Stimulated activated CD4-positive, alpha-beta T cell treated with anti-CD3 and anti-CD28 coated beads, Interleukin-15, amount 100 ng/mL, for 1 hour (primary cell): ENCODE measurements around the gene OR2T5.
"Not testable (repeated sequence)": the region's sequence is repeated elsewhere in the genome, so short reads cannot be mapped to it uniquely, and the experiment has no call there.

Experiments used
- DNase-seq, 2 donors: peaks; one replicate each; pipeline ENCODE4 v3.0.0-alpha.2; 2020; ENCODE audit warnings: low read depth in 1 of 2, low spot score in 1 of 2

OR2T5 gene

DNA sequence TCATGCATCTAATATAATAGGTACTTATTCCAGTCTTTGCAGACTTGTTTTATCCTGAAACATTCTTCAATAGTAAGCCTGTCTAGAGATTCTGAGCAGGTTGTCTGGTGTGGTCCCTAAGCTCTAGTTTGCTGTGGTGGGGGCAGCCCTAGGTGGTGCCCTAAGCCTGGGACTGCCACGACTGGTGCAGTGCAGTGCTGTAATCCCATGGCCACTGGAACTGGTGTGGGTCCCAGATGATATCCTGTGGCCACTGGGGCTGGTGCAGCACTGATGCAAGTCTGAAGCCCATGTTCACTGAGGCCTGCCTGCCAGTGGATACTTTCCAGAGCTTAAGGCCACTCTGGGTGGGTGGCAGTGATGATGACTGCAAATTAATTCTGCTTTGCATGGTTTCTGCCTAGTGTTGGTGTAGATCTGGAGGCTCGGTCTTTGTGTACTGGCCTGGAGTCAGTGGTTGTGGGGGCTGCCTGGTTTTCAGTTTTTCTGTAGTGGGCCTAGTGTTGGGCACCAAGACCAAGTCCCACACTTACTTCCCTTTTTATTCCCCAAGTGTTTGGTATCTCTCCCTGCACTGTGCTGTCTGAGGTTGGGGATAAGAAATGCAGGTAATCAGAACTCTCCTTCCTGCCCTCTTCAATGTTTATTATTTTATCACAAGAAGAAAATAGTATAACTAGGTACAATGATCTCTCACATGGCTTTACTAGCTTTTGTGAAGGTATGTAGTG, 12.1 kb downstream of the OR2T5 start:
- DNase-seq: not testable (repeated sequence)

DNA sequence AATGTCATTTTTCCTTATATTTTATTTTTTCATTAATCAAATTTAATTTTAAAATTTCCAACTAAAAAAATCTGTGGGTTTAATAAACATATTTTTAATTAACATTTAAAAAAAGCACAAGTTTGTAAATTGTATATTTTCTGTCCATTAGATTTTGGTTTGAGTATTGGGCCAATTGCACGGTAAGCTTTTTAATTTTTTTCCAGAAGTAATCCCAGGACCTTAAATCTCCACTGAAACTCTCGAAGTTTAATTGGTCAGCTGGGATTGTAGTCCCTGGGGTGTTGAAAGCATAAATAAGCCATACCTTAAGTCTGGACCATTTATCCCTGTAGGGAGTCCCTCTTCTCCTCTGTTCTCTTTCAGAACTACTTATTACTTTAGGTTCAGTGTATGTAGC, 19.4 kb downstream of the OR2T5 start, which contains the start of gene OR2G6:
Gene OR2G6 (plus strand): TSS at position 301 of the 400 bp plus-strand sequence. CDS start 13,574 bp downstream, outside the sequence.
- not testable (repeated sequence) for DNase-seq

DNA sequence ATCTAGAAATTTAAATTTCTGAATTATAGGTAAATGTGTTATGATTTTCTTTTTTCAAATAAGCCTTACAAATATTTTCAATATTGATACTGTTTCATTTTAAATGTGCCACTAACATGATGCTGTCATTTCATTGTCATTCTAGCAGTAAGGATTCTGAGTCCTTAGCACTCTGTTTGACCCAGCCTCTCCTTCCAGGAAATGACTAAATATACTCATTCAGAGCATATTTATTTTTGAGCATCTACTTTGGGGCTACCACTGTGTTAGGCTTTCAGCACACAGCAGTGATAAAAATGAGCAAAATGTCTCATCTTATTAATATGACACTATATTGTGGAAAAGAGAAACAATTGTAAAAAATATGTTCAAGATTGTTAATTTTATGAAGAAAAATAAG, 21.8 kb downstream of the OR2T5 start:
- not testable (repeated sequence) for DNase-seq

DNA sequence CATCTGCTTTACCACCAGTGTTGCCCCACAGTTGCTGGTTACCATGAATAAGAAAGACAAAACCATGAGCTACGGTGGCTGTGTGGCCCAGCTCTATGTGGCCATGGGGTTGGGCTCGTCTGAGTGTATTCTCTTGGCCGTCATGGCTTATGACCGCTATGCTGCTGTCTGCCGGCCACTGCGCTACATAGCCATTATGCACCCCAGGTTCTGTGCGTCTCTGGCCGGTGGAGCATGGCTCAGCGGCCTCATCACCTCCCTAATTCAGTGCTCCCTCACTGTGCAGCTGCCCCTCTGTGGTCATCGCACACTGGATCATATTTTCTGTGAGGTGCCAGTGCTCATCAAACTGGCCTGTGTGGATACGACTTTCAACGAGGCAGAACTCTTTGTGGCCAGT, 33.5 kb downstream of the OR2T5 start:
- no peak for DNase-seq

DNA sequence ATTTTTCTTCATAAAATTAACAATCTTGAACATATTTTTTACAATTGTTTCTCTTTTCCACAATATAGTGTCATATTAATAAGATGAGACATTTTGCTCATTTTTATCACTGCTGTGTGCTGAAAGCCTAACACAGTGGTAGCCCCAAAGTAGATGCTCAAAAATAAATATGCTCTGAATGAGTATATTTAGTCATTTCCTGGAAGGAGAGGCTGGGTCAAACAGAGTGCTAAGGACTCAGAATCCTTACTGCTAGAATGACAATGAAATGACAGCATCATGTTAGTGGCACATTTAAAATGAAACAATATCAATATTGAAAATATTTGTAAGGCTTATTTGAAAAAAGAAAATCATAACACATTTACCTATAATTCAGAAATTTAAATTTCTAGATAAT, 49.1 kb downstream of the OR2T5 start:
- DNase-seq: not testable (repeated sequence)
